CD4-positive, CD25-positive, alpha-beta regulatory T cell (primary cell): Measurements from ENCODE around the gene LRRK1. TPM values are rescaled to one million over a fixed set of nuclear protein-coding genes. Genes with fewer than 3 reads are reported as not detected.

ENCODE experiments used
- ATAC-seq, 2 donors: fragments of 150-1000 bp; cut with Tn5 transposase; one replicate each; pipeline ENCODE4 v1.10.0; 2021; ENCODE audit warnings: low read depth in 2 of 2, moderate number of reproducible peaks in 2 of 2, moderate library complexity in 1 of 2
- DNase-seq, 3 donors: peaks; one replicate each; pipeline versions ENCODE4 v3.0.0 to v3.0.0-alpha.2; 2012 to 2022; ENCODE audit warnings: mixed read lengths in 1 of 3
- H3K27ac ChIP-seq: one replicate; pipeline ENCODE4 v1.7.0; 2013; ENCODE audit warnings: mild to moderate bottlenecking, low read length; ENCODE audit not compliant: insufficient read depth, poor library complexity, severe bottlenecking
- H3K27me3 ChIP-seq: one replicate; pipeline ENCODE4 v1.7.0; 2013; ENCODE audit warnings: low read length; ENCODE audit not compliant: control insufficient read depth, insufficient read depth
- H3K36me3 ChIP-seq: one replicate; pipeline ENCODE4 v1.7.0; 2013; ENCODE audit warnings: mild to moderate bottlenecking, low read length, moderate library complexity; ENCODE audit not compliant: control insufficient read depth, insufficient read depth
- H3K4me1 ChIP-seq: 2 replicates; pipeline ENCODE4 v1.7.0; 2013; ENCODE audit warnings: mild to moderate bottlenecking, low read length; ENCODE audit not compliant: insufficient read depth, control insufficient read depth, poor library complexity, severe bottlenecking
- H3K4me3 ChIP-seq: one replicate; pipeline ENCODE4 v1.7.0; 2013; ENCODE audit warnings: low read depth, mild to moderate bottlenecking, low read length, moderate library complexity
- H3K9me3 ChIP-seq, 2 experiments: 1 replicate in 1 of 2; 2 replicates in 1 of 2; pipeline ENCODE4 v1.7.0; 2013; ENCODE audit warnings: low read length in 2 of 2, mild to moderate bottlenecking in 1 of 2, moderate library complexity in 1 of 2; ENCODE audit not compliant: control insufficient read depth in 2 of 2
- H3K27ac Mint-ChIP-seq, 3 donors: one replicate each; pipeline ENCODE4 v1.8.0; 2020 to 2022; ENCODE audit warnings: mild to moderate bottlenecking in 3 of 3, mixed read lengths in 3 of 3, moderate library complexity in 2 of 3
- H3K27me3 Mint-ChIP-seq: one replicate; pipeline ENCODE4 v1.8.0; 2022; ENCODE audit warnings: mild to moderate bottlenecking, mixed read lengths
- H3K36me3 Mint-ChIP-seq: one replicate; pipeline ENCODE4 v1.8.0; 2020; ENCODE audit warnings: mixed read lengths
- H3K4me1 Mint-ChIP-seq, 4 donors: one replicate each; pipeline ENCODE4 v1.8.0; 2020 to 2022; ENCODE audit warnings: mixed read lengths in 4 of 4, mild to moderate bottlenecking in 1 of 4
- H3K4me3 Mint-ChIP-seq, 4 donors: one replicate each; pipeline ENCODE4 v1.8.0; 2020 to 2022; ENCODE audit warnings: mild to moderate bottlenecking in 4 of 4, mixed read lengths in 4 of 4, moderate library complexity in 3 of 4
- H3K9me3 Mint-ChIP-seq, 7 donors: one replicate each; pipeline ENCODE4 v1.8.0; 2020 to 2022; ENCODE audit warnings: mixed read lengths in 7 of 7, mild to moderate bottlenecking in 3 of 7, moderate library complexity in 2 of 7
- polyA plus RNA-seq, 4 donors: library from polyadenylated mRNA; unstranded; fragments of 300-500 nt; fragmentation: Illumina TruSeq; gene quantifications; one replicate each; pipeline ENCODE4 v1.2.3, GENCODE V29; 2021
- total RNA-seq: library from RNA; stranded (reverse); gene quantifications from one replicate; pipeline ENCODE4 v1.2.3, GENCODE V29; 2022

LRRK1 gene
- total and polyA plus RNA-seq, 5 donors from 2014 or later = 0.06 to 0.17 TPM; not detected in 3

- no peak overlapping the region for H3K27ac ChIP-seq
- no peak overlapping the region for H3K4me3 Mint-ChIP-seq
- H3K27me3 Mint-ChIP-seq = peaks cover 30% of the 10 kb centered on the region
Observed at GRCh38 chr15:100958326-100959065, 39.3 kb downstream of the LRRK1 start.

GRCh38 chr15:100959066-100960050 lies 40.2 kb downstream of the LRRK1 start:
- no peaks in the 10 kb centered on the region for H3K4me1 ChIP-seq
- H3K9me3 ChIP-seq = no peaks in the 10 kb centered on the region
- H3K4me1 Mint-ChIP-seq = no peaks in the 10 kb centered on the region
- no peaks in the 10 kb centered on the region for H3K36me3 ChIP-seq
- peaks cover 2% of the 10 kb centered on the region for H3K27me3 ChIP-seq
- H3K4me3 ChIP-seq = no peak overlapping the region
- ATAC-seq (no peak), DNase-seq (no peak)
- H3K27me3 Mint-ChIP-seq = peaks cover 30% of the 10 kb centered on the region
- H3K36me3 Mint-ChIP-seq = no peaks in the 10 kb centered on the region
- H3K27ac ChIP-seq = no peak overlapping the region
- no peak overlapping the region for H3K4me3 Mint-ChIP-seq
- H3K9me3 Mint-ChIP-seq = peaks cover 0 to 7% (median 0%) of the 10 kb centered on the region in 7 donors
- H3K27ac Mint-ChIP-seq = no peak overlapping the region

More at GRCh38 chr15:100958326-100959065, 39.3 kb downstream of the LRRK1 start:
- ATAC-seq (no peak), DNase-seq (no peak)
- Mint-ChIP-seq H3K27ac (no peak overlapping the region), H3K9me3 (peaks cover 0 to 7% (median 0%) of the 10 kb centered on the region in 7 donors), H3K36me3 (no peaks in the 10 kb centered on the region), H3K4me1 (no peaks in the 10 kb centered on the region)
- Histone ChIP-seq H3K36me3 (no peaks in the 10 kb centered on the region), H3K27me3 (peaks cover 3% of the 10 kb centered on the region), H3K9me3 (no peaks in the 10 kb centered on the region), H3K4me1 (no peaks in the 10 kb centered on the region), H3K4me3 (no peak overlapping the region)

GRCh38 chr15:100966997-100967396 lies 47.8 kb downstream of the LRRK1 start:
- Histone ChIP-seq H3K4me3 (no peak overlapping the region), H3K36me3 (no peaks in the 10 kb centered on the region), H3K4me1 (no peaks in the 10 kb centered on the region), H3K27me3 (no peaks in the 10 kb centered on the region), H3K9me3 (no peaks in the 10 kb centered on the region), H3K27ac (no peak overlapping the region)
- ATAC-seq (no peak), DNase-seq (no peak)
- Mint-ChIP-seq H3K27ac (no peak overlapping the region), H3K9me3 (peaks cover 0 to 5% (median 0%) of the 10 kb centered on the region in 7 donors), H3K27me3 (peaks cover 25% of the 10 kb centered on the region), H3K36me3 (no peaks in the 10 kb centered on the region), H3K4me1 (no peaks in the 10 kb centered on the region), H3K4me3 (no peak overlapping the region)

GRCh38 chr15:100968050-100968966 lies 49.2 kb downstream of the LRRK1 start:
- no peaks in the 10 kb centered on the region for H3K4me1 ChIP-seq
- peaks cover 4% of the 10 kb centered on the region for H3K27me3 ChIP-seq
- ATAC-seq = no peak
- no peak overlapping the region for H3K27ac Mint-ChIP-seq
- no peak for DNase-seq
- no peak overlapping the region for H3K27ac ChIP-seq
- H3K4me3 ChIP-seq = no peak overlapping the region
- peaks cover 0 to 3% (median 1%) of the 10 kb centered on the region in 4 donors for H3K4me1 Mint-ChIP-seq
- peaks cover 34% of the 10 kb centered on the region for H3K27me3 Mint-ChIP-seq
- H3K9me3 ChIP-seq = no peaks in the 10 kb centered on the region
- no peaks in the 10 kb centered on the region for H3K36me3 ChIP-seq
- peaks cover 0 to 5% (median 0%) of the 10 kb centered on the region in 7 donors for H3K9me3 Mint-ChIP-seq
- H3K36me3 Mint-ChIP-seq = no peaks in the 10 kb centered on the region
- no peak overlapping the region for H3K4me3 Mint-ChIP-seq

- peaks cover 66% of the 10 kb centered on the region for H3K27me3 Mint-ChIP-seq
- H3K4me3 Mint-ChIP-seq = no peak overlapping the region
- H3K9me3 ChIP-seq = no peaks in the 10 kb centered on the region
- DNase-seq (no peak), ATAC-seq (no peak)
- H3K36me3 Mint-ChIP-seq = no peaks in the 10 kb centered on the region
- H3K4me3 ChIP-seq = no peak overlapping the region
- peaks cover 0 to 5% (median 0%) of the 10 kb centered on the region in 7 donors for H3K9me3 Mint-ChIP-seq
- no peaks in the 10 kb centered on the region for H3K36me3 ChIP-seq
- no peaks in the 10 kb centered on the region for H3K4me1 ChIP-seq
- no peak overlapping the region for H3K27ac Mint-ChIP-seq
- peaks cover 30% of the 10 kb centered on the region for H3K27me3 ChIP-seq
- peaks cover 0 to 3% (median 1%) of the 10 kb centered on the region in 4 donors for H3K4me1 Mint-ChIP-seq
- no peak overlapping the region for H3K27ac ChIP-seq
Observed at GRCh38 chr15:100972975-100973350, 53.8 kb downstream of the LRRK1 start.

GRCh38 chr15:100973351-100974111 lies 54.4 kb downstream of the LRRK1 start:
- Histone ChIP-seq H3K27ac (no peak overlapping the region), H3K4me1 (no peaks in the 10 kb centered on the region), H3K36me3 (no peaks in the 10 kb centered on the region), H3K27me3 (peaks cover 35% of the 10 kb centered on the region), H3K4me3 (no peak overlapping the region), H3K9me3 (no peaks in the 10 kb centered on the region)
- H3K27me3 Mint-ChIP-seq = peaks cover 72% of the 10 kb centered on the region
- no peak overlapping the region for H3K4me3 Mint-ChIP-seq
- H3K4me1 Mint-ChIP-seq = peaks cover 0 to 3% (median 1%) of the 10 kb centered on the region in 4 donors
- DNase-seq (no peak), ATAC-seq (no peak)
- H3K27ac Mint-ChIP-seq = no peak overlapping the region
- H3K9me3 Mint-ChIP-seq = peaks cover 0 to 5% (median 0%) of the 10 kb centered on the region in 7 donors
- no peaks in the 10 kb centered on the region for H3K36me3 Mint-ChIP-seq
